ENCODE results near the gene CRB3. TPM values are rescaled to one million over a fixed set of nuclear protein-coding genes. Genes with fewer than 3 reads are reported as not detected.

Gene CRB3
- polyA plus RNA-seq, 2 of the 4 experiments (the other 2 are of a cell fraction), result 1.9 to 5.7 TPM

DNA sequence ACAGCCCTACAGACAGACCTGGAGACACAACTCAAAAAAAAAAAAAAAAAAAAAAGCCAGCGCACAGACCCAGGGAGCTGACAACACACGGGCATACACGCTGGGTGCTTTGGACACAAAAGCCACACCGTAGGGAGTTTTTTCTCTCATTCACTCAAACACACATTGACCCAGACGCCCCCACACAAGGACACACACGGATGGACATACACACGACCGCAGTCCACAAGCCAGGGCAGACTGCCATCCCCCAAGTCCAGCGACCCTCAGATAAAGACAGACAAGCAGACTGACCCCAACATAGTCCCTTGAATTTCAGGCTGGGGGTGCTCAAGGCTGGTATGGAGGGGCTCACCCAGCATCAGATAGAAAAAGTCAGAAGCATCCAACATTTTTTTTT is 50.0 kb downstream of the CRB3 start:
- Histone ChIP-seq H3K4me2 (no peak overlapping the region), H3K4me1 (peaks cover 21% of the 10 kb centered on the region), H3K9me3 (no peaks in the 10 kb centered on the region), H3K4me3 (no peak overlapping the region), H3K27ac (no peak overlapping the region; a peak in 2 of 6 replicates)
- CTCF ChIA-PET, result interaction anchor here (0.6 kb wide), 1 partner anchor 312 kb away, joined by 4 read pairs; no protein-coding TSS in a partner anchor
- no peak for FAIRE-seq
- DNase-seq (ENCODE audit: low read depth in 1 of 2, low spot score in 1 of 2), result no peak
- no peak for ATAC-seq
- WGBS (ENCODE audit: missing lambda C conversion rate), result 81% methylated on average over 9 of the region's 9 CpGs
- TF ChIP-seq EP300 (IDR thresholded peaks at IDR 0.05) (no peak), KDM5A (IDR thresholded peaks at IDR 0.05) (no peak), RARB (CRISPR knock-in tag; IDR thresholded peaks at IDR 0.05) (no peak), ZFP36 (IDR thresholded peaks at IDR 0.05; ENCODE audit: borderline replicate concordance, partially characterized antibody) (no peak), FOSB (CRISPR knock-in tag; IDR thresholded peaks at IDR 0.05) (no peak), CBX2 (IDR thresholded peaks at IDR 0.05; ENCODE audit: borderline replicate concordance, low read depth) (no peak), RFX5 (IDR thresholded peaks at IDR 0.05) (no peak), CHD2 (IDR thresholded peaks at IDR 0.05; ENCODE audit: low read length, partially characterized antibody) (no peak), RNF2 (IDR thresholded peaks at IDR 0.05; ENCODE audit: borderline replicate concordance, low read depth) (no peak), BHLHE40 (IDR thresholded peaks at IDR 0.05; ENCODE audit: low read depth, low read length) (no peak), HOXB5 (CRISPR knock-in tag; IDR thresholded peaks at IDR 0.05) (no peak), NPAS2 (CRISPR knock-in tag; IDR thresholded peaks at IDR 0.05; ENCODE audit: borderline replicate concordance) (no peak), HDAC2 (IDR thresholded peaks at IDR 0.05) (no peak), NFE2L2 (conservative IDR thresholded peaks at IDR 0.05; ENCODE audit: low read length) (no peak)
- TF ChIP-seq, protein P1, sequence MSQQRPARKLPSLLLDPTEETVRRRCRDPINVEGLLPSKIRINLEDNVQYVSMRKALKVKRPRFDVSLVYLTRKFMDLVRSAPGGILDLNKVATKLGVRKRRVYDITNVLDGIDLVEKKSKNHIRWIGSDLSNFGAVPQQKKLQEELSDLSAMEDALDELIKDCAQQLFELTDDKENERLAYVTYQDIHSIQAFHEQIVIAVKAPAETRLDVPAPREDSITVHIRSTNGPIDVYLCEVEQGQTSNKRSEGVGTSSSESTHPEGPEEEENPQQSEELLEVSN (IDR thresholded peaks at IDR 0.05; ENCODE audit: borderline replicate concordance, low read depth), result no peak
- TF ChIP-seq, protein P2, sequence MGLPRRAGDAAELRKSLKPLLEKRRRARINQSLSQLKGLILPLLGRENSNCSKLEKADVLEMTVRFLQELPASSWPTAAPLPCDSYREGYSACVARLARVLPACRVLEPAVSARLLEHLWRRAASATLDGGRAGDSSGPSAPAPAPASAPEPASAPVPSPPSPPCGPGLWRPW (IDR thresholded peaks at IDR 0.05), result no peak
- POLR2A ChIA-PET, result no interaction called here

DNA sequence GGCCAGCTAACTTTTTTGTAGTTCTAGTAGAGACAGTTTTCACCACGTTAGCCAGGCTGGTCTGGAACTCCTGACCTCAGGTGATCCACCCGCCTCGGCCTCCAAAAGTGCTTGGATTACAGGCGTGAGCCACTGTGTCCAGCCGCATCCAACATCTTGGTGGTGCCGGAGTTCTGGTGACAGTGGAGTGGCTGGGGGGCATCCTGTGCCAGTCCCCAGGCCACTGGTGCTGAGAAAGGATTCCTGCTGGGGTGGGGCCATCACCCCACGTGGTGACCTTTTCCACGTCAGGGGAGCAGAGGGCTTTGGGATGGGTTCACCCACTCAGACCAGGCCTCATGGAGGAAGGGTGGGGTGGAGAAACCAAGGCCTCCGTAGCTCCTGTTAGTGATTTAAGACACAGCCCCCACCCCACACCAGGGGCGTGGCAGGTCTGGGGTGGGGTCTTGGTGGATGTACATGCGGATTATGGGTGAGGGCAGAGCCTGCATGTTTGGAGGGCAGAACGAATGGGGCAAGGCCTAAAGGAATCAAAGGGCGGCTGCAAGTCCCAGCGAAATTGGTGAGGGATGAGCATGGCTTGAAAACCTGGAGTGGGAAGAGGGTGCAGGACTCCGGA is 51.0 kb downstream of the CRB3 start:
- no peak for FAIRE-seq

More for the DNA sequence above, 51.0 kb downstream of the CRB3 start:
- CTCF ChIA-PET, result interaction anchor here (0.7 to 1.1 kb wide), 2 partner anchors 117 to 221 kb away, joined by 3 read pairs; no protein-coding TSS in a partner anchor
- H3K4me3 ChIP-seq, result no peak overlapping the region
- peaks cover 29% of the 10 kb centered on the region for H3K4me1 ChIP-seq
- WGBS (ENCODE audit: missing lambda C conversion rate), result 89% methylated on average over 6 of the region's 15 CpGs
- TF ChIP-seq PHF8 (IDR thresholded peaks at IDR 0.05; ENCODE audit: borderline replicate concordance, low read depth) (no peak), POLR2A (IDR thresholded peaks at IDR 0.05; ENCODE audit: low read length) (no peak), GATA3 (IDR thresholded peaks at IDR 0.05; ENCODE audit: borderline replicate concordance) (no peak), FOSB (CRISPR knock-in tag; IDR thresholded peaks at IDR 0.05) (no peak), CEBPB (IDR thresholded peaks at IDR 0.05) (no peak), TP53 (CRISPR knock-in tag; IDR thresholded peaks at IDR 0.05) (no peak), BCL3 (IDR thresholded peaks at IDR 0.05) (no peak), NFE2L2 (conservative IDR thresholded peaks at IDR 0.05; ENCODE audit: low read length) (no peak)
- TF ChIP-seq, protein P3, sequence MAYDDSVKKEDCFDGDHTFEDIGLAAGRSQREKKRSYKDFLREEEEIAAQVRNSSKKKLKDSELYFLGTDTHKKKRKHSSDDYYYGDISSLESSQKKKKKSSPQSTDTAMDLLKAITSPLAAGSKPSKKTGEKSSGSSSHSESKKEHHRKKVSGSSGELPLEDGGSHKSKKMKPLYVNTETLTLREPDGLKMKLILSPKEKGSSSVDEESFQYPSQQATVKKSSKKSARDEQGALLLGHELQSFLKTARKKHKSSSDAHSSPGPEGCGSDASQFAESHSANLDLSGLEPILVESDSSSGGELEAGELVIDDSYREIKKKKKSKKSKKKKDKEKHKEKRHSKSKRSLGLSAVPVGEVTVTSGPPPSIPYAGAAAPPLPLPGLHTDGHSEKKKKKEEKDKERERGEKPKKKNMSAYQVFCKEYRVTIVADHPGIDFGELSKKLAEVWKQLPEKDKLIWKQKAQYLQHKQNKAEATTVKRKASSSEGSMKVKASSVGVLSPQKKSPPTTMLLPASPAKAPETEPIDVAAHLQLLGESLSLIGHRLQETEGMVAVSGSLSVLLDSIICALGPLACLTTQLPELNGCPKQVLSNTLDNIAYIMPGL (CRISPR knock-in tag; IDR thresholded peaks at IDR 0.05; ENCODE audit: borderline replicate concordance), result no peak
- TF ChIP-seq, protein P2 (IDR thresholded peaks at IDR 0.05), result no peak
- DNase-seq (ENCODE audit: low read depth in 1 of 2, low spot score in 1 of 2) (no peak), ATAC-seq (no peak)
- no peak overlapping the region for H3K4me2 ChIP-seq
- H3K9me3 ChIP-seq, result no peaks in the 10 kb centered on the region
- no peak overlapping the region; a peak in 1 of 6 replicates for H3K27ac ChIP-seq
- POLR2A ChIA-PET, result no interaction called here

All from A549 (cell line).